Measurements from ENCODE around the gene CCL4L2.
"Not testable (repeated sequence)": the region's sequence is repeated elsewhere in the genome, so short reads cannot be mapped to it uniquely, and the experiment has no call there.

GRCh38 chr17:36229644-36230043 is 18.8 kb downstream of the CCL4L2 start:
- TF ChIP-seq CTCF (conservative IDR thresholded peaks at IDR 0.05; ENCODE audit: low read length); EZH2phosphoT487 (IDR thresholded peaks at IDR 0.05; ENCODE audit: borderline replicate concordance): not testable (repeated sequence)
